GM12878 (cell line): ENCODE data around the gene SHROOM3. TPM values are rescaled to one million over a fixed set of nuclear protein-coding genes. Genes with fewer than 3 reads are reported as not detected.

Source experiments
- polyA plus RNA-seq, 11 experiments: library from polyadenylated mRNA; depleted of rRNA in 4 of 11; unstranded in 6 of 11; stranded (reverse) in 5 of 11; fragments of >200 nt; fragmentation: Nextera tagmentation in 4 of 11; fragmentation: Illumina TruSeq in 1 of 11; extraction: Ambion mirVana in 4 of 11; extraction: Trizol in 1 of 11; gene quantifications; 1 replicate in 1 of 11; 2 replicates in 10 of 11; pipeline versions ENCODE4 v1.2.1 to v1.2.3, GENCODE V29; 2011 to 2016; ENCODE audit warnings: inconsistent platforms in 2 of 11, missing spikeins in 2 of 11, low read depth in 1 of 11
- total RNA-seq, 4 experiments: library from RNA; depleted of rRNA in 3 of 4; stranded (reverse); fragments of >200 nt in 3 of 4; fragmentation: Illumina TruSeq in 1 of 4; extraction: Trizol in 1 of 4; gene quantifications; 2 replicates each; pipeline versions ENCODE4 v1.2.1 to v1.2.3, GENCODE V29; 2013 to 2021
- TF ChIP-seq, protein P1 (sequence below): fragments of 450-650 bp; IDR thresholded peaks from 2 replicates; pipeline ENCODE4 v1.6.1; 2017; ENCODE audit warnings: mild to moderate bottlenecking, moderate library complexity
- TF ChIP-seq, protein P2 (sequence below): IDR thresholded peaks from 2 replicates; pipeline ENCODE4 v1.6.1; 2012; ENCODE audit warnings: low read depth, low read length, improper control_type of control experiment
- TF ChIP-seq, protein P3 (sequence below): fragments of 450-650 bp; formaldehyde crosslinking; IDR thresholded peaks from 2 replicates; pipeline ENCODE4 v1.4.0; 2020; ENCODE audit warnings: mild to moderate bottlenecking, moderate library complexity

Gene SHROOM3
- total and polyA plus RNA-seq, 10 of the 15 experiments (the other 5 are each of a cell fraction or from before 2014, with no cell fraction given) = under 0.01 to 0.29 (median 0.08) TPM; not detected in 1

DNA sequence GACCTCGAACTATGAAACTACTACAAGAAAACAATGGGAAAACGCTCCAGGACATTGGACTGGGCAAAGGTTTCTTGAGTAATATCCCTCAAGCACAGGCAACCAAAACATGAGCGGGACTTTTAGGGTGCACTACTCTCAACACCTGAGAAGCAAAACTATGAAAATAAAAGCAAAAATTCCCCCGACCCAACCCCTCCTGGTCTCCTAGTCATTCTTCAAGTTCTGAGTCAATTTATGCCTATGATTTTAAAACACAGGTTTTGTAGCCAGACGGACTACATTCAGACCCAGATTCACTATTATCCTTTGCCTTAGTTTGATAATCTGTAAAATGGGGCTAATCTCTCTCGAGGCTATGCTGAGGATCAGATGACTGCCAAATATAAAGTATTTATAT, 365.9 kb downstream of the SHROOM3 start (continued):
- TF ChIP-seq, protein P1, sequence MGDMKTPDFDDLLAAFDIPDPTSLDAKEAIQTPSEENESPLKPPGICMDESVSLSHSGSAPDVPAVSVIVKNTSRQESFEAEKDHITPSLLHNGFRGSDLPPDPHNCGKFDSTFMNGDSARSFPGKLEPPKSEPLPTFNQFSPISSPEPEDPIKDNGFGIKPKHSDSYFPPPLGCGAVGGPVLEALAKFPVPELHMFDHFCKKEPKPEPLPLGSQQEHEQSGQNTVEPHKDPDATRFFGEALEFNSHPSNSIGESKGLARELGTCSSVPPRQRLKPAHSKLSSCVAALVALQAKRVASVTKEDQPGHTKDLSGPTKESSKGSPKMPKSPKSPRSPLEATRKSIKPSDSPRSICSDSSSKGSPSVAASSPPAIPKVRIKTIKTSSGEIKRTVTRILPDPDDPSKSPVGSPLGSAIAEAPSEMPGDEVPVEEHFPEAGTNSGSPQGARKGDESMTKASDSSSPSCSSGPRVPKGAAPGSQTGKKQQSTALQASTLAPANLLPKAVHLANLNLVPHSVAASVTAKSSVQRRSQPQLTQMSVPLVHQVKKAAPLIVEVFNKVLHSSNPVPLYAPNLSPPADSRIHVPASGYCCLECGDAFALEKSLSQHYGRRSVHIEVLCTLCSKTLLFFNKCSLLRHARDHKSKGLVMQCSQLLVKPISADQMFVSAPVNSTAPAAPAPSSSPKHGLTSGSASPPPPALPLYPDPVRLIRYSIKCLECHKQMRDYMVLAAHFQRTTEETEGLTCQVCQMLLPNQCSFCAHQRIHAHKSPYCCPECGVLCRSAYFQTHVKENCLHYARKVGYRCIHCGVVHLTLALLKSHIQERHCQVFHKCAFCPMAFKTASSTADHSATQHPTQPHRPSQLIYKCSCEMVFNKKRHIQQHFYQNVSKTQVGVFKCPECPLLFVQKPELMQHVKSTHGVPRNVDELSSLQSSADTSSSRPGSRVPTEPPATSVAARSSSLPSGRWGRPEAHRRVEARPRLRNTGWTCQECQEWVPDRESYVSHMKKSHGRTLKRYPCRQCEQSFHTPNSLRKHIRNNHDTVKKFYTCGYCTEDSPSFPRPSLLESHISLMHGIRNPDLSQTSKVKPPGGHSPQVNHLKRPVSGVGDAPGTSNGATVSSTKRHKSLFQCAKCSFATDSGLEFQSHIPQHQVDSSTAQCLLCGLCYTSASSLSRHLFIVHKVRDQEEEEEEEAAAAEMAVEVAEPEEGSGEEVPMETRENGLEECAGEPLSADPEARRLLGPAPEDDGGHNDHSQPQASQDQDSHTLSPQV = no peak
- TF ChIP-seq, protein P2, sequence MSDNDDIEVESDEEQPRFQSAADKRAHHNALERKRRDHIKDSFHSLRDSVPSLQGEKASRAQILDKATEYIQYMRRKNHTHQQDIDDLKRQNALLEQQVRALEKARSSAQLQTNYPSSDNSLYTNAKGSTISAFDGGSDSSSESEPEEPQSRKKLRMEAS = no peak
- TF ChIP-seq, protein P3, sequence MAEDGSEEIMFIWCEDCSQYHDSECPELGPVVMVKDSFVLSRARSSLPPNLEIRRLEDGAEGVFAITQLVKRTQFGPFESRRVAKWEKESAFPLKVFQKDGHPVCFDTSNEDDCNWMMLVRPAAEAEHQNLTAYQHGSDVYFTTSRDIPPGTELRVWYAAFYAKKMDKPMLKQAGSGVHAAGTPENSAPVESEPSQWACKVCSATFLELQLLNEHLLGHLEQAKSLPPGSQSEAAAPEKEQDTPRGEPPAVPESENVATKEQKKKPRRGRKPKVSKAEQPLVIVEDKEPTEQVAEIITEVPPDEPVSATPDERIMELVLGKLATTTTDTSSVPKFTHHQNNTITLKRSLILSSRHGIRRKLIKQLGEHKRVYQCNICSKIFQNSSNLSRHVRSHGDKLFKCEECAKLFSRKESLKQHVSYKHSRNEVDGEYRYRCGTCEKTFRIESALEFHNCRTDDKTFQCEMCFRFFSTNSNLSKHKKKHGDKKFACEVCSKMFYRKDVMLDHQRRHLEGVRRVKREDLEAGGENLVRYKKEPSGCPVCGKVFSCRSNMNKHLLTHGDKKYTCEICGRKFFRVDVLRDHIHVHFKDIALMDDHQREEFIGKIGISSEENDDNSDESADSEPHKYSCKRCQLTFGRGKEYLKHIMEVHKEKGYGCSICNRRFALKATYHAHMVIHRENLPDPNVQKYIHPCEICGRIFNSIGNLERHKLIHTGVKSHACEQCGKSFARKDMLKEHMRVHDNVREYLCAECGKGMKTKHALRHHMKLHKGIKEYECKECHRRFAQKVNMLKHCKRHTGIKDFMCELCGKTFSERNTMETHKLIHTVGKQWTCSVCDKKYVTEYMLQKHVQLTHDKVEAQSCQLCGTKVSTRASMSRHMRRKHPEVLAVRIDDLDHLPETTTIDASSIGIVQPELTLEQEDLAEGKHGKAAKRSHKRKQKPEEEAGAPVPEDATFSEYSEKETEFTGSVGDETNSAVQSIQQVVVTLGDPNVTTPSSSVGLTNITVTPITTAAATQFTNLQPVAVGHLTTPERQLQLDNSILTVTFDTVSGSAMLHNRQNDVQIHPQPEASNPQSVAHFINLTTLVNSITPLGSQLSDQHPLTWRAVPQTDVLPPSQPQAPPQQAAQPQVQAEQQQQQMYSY (CRISPR knock-in tag) = no peak
- TF ChIP-seq, all 136 proteins: peak for 6
